Right lobe of liver (tissue), 4 donors: ENCODE measurements around the gene SEC62.

Source experiments
- CTCF ChIP-seq, 4 donors: fragments of 200-600 bp in 3 of 4; fragments of 450-650 bp in 1 of 4; IDR thresholded peaks; one replicate each; pipeline versions ENCODE4 v1.5.1 to v1.8.0; 2016 to 2022; ENCODE audit warnings: antibody characterized with exemption in 4 of 4, mild to moderate bottlenecking in 2 of 4
- POLR2A ChIP-seq: fragments of 450-650 bp; IDR thresholded peaks from one replicate; pipeline ENCODE4 v1.6.1; 2017; ENCODE audit warnings: antibody characterized with exemption, mild to moderate bottlenecking
- donor health status: DM: no; HTN: no; CAD: no.
- donor health status: DM: no; HTN: no; CAD: no.
- donor health status: DM: no; HTN: yes; CAD: no.

GRCh38 chr3:170016057-170016456, 49.5 kb downstream of the SEC62 start:
- no peak for TF ChIP-seq CTCF (IDR thresholded peaks at IDR 0.05)
- TF ChIP-seq POLR2A = no peak
